K562 (cell line): Measurements from ENCODE around the gene ANAPC4.

ENCODE experiments used
- POLR2A ChIP-seq: fragments of 450-650 bp; conservative IDR thresholded peaks from 2 replicates; pipeline ENCODE4 v1.6.1; 2016
- RBFOX2 ChIP-seq: fragments of 200-400 bp; formaldehyde crosslinking; IDR thresholded peaks from 2 replicates; pipeline ENCODE4 v1.6.1; 2017; ENCODE audit warnings: low read depth, mild to moderate bottlenecking, low read length, moderate library complexity

DNA sequence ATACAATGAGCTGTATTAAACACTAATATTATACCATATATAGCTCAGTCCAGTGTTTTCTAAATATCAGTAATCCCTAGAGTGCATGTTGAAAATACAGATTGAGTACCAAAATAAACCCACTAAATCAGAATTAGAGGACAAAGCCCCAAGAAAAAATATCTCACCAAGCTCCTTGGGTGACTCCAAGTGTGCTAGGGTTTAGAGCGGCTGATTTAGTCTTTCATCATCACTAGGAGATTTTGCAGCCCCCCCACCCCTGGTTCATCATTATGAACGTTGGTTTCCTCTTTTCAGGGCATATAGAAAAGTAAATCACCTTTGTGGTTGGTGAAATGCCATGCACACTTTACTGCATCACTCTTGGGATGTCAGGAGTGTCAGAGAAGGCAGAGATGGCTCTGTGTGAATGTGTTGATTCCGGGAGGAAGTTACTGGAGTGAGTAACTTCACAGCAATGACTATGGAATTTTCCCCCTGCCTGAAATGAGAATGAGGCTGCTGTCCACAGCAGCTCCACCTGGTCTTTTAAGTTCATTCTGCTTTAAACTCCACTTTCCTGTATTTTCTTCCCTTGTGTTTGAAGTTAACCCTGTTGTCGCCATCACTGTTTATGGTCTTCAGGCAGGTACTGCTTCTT, 25.2 kb upstream of the ANAPC4 start:
- TF ChIP-seq RBFOX2 (no peak), POLR2A (no peak)
